Bronchial epithelial cell (primary cell): ENCODE data around the gene PCSK9. TPM values are rescaled to one million over a fixed set of nuclear protein-coding genes. Genes with fewer than 3 reads are reported as not detected.

Experiments used
- DNase-seq: peaks from one replicate; pipeline ENCODE4 v3.0.0-alpha.2; 2010; ENCODE audit warnings: low read depth
- FAIRE-seq: peaks from 2 replicates; lab custom pipeline; 2011; peaks lifted over from hg19 to GRCh38; lab: Jason Lieb, UNC
- H3K27me3 ChIP-seq: 2 replicates; pipeline ENCODE4 v1.5.1; 2011; ENCODE audit warnings: low read length; ENCODE audit not compliant: control insufficient read depth, insufficient read depth
- H3K36me3 ChIP-seq: 2 replicates; pipeline ENCODE4 v1.5.1; 2011; ENCODE audit warnings: low read length; ENCODE audit not compliant: control insufficient read depth, insufficient read depth
- H3K4me3 ChIP-seq: 2 replicates; pipeline ENCODE4 v1.5.1; 2011; ENCODE audit warnings: mild to moderate bottlenecking, low read depth, low read length, control low read depth
- CTCF ChIP-seq: IDR thresholded peaks from 2 replicates; pipeline ENCODE4 v1.5.1; 2011; ENCODE audit warnings: mild to moderate bottlenecking, moderate library complexity, low read length, control low read depth, inconsistent platforms; ENCODE audit not compliant: insufficient read depth, severe bottlenecking
- total RNA-seq: library from RNA; depleted of rRNA; stranded (reverse); fragments of >200 nt; gene quantifications from 2 replicates; pipeline ENCODE4 v1.2.1, GENCODE V29; 2014

The PCSK9 gene
- total RNA-seq, 1 donor from 2014 or later: 11.3 TPM

DNA sequence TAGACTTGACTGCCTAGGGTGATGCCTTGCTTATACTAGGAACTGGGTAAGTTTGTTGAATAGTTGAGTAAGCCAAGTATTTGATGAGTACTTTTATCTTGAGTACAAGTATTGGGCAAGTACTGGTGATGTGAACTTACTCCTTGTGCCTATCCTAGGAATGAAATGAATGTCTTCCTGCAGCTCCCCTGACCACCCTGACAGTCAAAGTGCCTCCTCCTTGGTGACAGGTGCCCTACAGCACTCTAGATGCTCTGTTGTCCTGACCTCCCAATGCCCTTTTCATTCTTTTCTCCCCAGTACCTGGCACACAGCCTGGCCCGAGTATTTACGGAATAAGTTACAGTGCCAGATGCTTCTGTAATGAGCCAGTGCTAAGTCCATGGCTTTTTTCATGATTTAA is 25.5 kb downstream of the PCSK9 start:
- peaks cover 14% of the 10 kb centered on the region for H3K36me3 ChIP-seq
- DNase-seq (peak; percentile 53), FAIRE-seq (no peak)
- no peak overlapping the region for H3K4me3 ChIP-seq
- no peak for TF ChIP-seq CTCF
- no peaks in the 10 kb centered on the region for H3K27me3 ChIP-seq

GRCh38 chr1:55065648-55066047 is 26.3 kb downstream of the PCSK9 start:
- peak; percentile 83 for FAIRE-seq
- H3K36me3 ChIP-seq: peaks cover 18% of the 10 kb centered on the region
- H3K27me3 ChIP-seq: no peaks in the 10 kb centered on the region
- no peak for DNase-seq
- no peak for TF ChIP-seq CTCF
- no peak overlapping the region for H3K4me3 ChIP-seq

GRCh38 chr1:55067022-55067778 is 27.9 kb downstream of the PCSK9 start:
- Histone ChIP-seq H3K4me3 (no peak overlapping the region), H3K36me3 (peaks cover 23% of the 10 kb centered on the region), H3K27me3 (no peaks in the 10 kb centered on the region)
- no peak for TF ChIP-seq CTCF
- no peak for FAIRE-seq
- no peak for DNase-seq

DNA sequence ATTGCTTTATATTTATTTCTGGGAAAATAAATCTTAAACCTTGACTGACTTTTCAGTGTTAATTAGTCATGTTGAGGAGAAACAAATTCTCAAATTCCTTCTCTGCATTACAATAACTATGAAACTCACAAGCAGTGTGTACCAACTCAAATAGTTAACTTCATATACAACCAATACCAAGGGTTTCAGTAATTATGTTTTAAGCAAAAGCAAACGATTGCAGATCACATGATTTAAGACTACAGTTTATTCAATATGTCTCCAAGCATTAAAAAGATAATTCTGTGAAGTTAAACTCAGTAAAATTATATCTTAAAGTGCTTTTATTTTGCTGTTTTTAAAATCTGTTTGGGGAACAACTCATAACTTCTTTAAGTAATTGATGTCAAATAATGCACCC is 28.6 kb downstream of the PCSK9 start:
- FAIRE-seq (no peak), DNase-seq (no peak)
- peaks cover 23% of the 10 kb centered on the region for H3K36me3 ChIP-seq
- no peaks in the 10 kb centered on the region for H3K27me3 ChIP-seq
- no peak overlapping the region for H3K4me3 ChIP-seq
- TF ChIP-seq CTCF: no peak

DNA sequence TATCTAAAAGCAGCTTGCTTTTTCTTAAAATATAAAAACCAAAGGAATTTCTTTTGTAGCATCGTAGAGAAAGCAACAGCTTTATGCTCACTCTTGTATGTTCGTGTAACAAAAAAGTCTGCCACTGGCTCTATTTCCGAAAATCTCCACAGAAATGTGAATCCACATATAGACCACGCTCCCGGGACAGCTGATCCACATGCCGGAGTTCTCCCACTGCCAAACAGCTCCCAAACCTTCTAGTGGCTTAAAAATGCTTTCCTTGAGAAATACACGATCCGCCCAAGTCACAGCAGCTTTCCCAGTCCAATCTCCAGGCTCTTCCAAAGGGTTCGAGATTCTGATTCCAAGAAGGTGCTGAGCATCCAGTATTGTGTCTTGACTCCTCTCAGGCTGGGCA is 29.3 kb downstream of the PCSK9 start:
- H3K4me3 ChIP-seq: no peak overlapping the region
- no peak for TF ChIP-seq CTCF
- FAIRE-seq: no peak
- no peak for DNase-seq
- peaks cover 23% of the 10 kb centered on the region for H3K36me3 ChIP-seq
- H3K27me3 ChIP-seq: no peaks in the 10 kb centered on the region

GRCh38 chr1:55069280-55069679 is 29.9 kb downstream of the PCSK9 start:
- Histone ChIP-seq H3K36me3 (peaks cover 23% of the 10 kb centered on the region), H3K27me3 (no peaks in the 10 kb centered on the region), H3K4me3 (no peak overlapping the region)
- DNase-seq (no peak), FAIRE-seq (no peak)
- no peak for TF ChIP-seq CTCF
